Medulla oblongata (tissue), 1 donor: ENCODE data around the gene IMP4.
A peak's percentile ranks its signal among the peaks of the same experiment; 100 is the strongest.
"Not testable (repeated sequence)": the region's sequence is repeated elsewhere in the genome, so short reads cannot be mapped to it uniquely, and the experiment has no call there.

Experiments
- DNase-seq: peaks from one replicate; pipeline ENCODE4 v3.0.0-alpha.2; 2015; ENCODE audit errors: extremely low spot score

Gene IMP4, protein sequence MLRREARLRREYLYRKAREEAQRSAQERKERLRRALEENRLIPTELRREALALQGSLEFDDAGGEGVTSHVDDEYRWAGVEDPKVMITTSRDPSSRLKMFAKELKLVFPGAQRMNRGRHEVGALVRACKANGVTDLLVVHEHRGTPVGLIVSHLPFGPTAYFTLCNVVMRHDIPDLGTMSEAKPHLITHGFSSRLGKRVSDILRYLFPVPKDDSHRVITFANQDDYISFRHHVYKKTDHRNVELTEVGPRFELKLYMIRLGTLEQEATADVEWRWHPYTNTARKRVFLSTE

DNA sequence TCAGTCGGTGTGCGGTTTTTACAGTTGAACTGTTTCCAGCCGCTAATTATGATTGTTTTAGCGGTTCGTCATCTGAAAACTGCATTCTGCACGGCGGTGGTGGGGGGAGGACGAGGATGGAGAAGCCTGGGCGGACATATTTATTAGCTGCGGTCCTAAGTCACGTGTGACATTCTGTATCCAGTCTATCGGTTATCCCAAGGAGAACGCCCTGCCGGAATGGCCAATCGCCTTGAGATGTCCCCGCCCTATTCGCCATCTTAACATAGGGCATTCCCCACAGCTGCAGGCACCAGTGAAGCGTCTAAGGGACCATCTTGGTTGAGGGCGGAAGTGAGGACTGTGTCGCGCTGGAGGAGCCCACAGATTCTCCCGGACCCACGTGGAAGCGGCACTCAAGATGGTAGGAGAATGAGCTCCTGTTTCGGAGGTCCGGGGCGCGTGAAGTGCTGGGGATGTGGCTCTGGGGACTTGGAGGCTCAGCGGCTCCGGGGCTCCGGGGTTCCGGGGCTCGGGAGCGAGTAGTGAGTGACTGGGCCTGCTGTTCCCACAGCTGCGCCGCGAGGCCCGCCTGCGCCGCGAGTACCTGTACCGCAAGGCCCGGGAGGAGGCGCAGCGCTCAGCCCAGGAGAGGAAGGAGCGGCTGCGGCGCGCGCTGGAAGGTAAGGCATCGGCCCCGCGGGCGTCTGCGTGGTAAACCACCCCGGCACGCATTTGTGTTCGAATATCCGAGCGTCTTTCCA lies at the start of gene IMP4:
Gene IMP4 (plus strand): TSS at position 365 of the 743 bp plus-strand sequence. CDS start 36 bp downstream, at position 401.
- peak; percentile 100 for DNase-seq

DNA sequence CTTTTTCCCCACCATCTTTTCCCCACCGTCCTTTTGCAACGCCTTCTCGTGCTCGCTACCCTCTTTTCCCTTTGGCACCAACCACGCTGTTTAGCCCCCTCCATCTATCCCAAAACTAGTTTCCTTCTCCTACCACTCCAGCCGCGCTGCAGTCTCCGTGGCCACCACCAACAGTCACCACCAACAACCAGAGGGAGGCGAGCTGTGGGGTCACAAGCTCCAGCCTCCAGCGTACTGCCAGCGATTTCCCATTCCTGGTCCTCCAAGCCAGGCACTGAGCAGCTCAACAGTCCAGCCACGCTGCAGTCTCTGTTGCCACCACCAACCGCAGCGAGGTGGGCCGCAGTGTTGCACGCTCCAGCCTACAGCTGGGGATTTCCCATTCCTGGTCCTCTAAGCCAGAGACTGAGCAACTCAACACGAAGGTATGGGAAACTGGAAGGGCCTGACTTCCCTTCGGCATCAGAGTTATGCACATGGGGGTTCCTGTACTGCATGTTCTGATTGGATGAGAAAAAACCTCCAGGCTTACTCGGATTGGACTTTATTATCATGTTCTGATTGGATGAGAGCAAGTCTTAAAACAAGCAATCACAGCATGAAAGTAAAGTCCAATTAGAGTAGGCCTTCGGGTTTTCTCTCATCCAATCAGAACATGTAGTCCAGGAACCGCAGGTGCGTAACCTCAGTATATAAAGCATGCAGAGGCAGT lies 42.3 kb upstream of the IMP4 start:
- no peak for DNase-seq

DNA sequence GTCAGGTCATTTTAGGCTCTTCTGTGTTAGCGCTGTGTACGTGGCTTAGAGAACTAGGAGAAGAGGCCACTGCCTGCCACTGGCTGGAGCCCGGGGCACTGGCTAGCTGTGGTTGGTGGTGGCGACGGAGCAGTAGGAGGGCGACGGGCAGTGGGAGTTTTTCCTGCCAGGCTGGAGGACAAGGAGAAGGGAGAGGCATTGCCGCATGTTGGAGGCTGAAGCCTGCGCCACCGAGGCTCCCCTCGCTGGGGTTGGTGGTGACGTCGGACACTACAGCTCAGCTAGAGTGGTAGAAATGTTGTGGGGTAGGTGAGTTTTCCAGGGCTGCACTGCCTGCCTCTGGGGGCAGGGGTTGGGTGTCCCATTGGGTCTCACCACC lies 41.7 kb upstream of the IMP4 start:
- DNase-seq, result no peak

DNA sequence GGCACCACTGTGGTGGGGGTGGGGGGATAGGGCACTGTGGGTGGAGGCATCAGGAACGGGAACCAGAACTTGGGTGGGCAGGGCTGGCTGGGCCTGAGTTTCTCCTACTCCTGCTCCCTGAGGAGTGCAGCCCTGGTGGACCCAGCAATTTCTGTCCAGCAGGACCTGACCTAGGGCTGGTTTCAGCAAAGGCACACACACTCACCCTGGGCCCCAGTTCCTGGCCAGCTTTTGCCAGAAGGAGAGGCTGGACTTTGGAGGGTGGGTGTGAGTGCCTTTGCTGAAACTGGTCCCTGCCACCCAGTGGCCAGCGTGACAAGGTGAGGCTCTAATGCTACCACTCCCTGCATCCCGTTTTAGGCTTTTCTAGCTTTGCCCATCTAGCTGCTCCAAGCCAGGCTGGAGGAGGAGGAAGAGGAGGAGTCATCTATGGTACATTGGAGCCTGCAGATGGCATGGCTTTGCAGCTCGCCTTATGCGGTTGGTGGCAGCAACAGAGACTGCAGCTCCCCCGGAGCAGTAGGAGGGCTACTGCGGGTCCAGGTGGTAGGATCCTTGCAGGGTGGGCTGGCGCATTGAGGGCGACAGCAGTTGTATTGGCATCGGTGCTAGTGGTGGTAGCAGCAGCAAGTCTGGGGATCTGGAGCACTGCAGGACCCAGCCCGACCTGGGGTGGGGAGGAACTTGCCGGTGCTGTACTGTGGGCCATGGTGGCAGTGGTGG lies 40.4 kb upstream of the IMP4 start:
- no peak for DNase-seq

DNA sequence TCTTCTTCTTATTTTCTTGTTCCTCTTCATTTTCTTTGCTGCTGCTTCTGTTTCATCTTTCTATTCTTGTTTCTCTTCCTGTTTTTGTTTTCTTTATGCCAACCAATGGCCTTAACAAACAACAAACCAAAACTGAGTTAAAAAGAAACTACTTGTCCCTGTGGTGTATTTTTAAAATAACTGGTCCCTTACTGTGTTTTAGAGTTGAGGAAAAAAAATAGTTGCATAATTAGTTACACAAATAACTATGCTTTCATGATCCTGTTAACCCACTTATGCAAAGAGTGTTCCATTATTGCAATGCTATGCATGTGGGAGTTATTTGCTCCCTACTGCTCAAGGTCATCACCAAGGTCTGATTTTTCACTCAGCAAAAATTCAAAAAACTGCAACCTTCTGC lies 39.5 kb upstream of the IMP4 start:
- DNase-seq, result no peak

DNA sequence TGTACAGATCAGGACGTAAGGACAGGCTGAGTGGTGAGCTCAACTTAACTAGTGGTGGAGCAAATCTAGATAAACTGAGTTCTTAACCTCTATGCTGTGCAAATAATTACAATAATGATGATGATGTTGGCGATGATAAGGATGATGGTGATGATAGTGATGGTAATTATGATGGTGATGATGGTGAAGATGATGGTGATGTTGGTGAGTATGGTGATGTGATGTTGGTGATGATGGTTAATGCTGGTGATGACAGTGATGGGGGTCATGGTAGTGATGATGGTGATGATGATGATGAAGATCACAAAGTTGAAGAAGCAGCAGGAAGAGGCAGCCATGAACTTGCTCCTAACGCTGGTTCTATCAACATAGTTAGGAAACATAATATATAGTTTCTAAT lies 38.0 kb upstream of the IMP4 start:
- no peak for DNase-seq

DNA sequence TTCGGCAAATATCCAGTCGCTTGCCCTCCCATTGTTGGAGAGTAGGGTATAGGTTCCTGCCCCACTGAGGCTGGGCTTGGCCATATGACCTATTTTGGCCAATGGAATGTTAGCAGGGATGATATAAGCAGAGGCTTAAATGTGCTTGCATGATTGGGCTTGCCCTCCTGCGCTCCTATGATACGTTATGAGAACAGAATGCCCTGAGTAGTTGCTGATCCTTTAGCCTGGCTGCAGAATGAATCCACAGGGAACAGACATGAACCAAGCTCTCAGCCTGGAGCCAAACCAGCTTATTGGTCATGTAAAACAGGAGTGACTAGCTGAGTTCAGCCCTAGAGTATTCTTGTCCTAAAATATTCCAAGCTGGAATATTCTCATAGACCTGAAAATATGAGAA lies 34.8 kb upstream of the IMP4 start:
- no peak for DNase-seq

DNA sequence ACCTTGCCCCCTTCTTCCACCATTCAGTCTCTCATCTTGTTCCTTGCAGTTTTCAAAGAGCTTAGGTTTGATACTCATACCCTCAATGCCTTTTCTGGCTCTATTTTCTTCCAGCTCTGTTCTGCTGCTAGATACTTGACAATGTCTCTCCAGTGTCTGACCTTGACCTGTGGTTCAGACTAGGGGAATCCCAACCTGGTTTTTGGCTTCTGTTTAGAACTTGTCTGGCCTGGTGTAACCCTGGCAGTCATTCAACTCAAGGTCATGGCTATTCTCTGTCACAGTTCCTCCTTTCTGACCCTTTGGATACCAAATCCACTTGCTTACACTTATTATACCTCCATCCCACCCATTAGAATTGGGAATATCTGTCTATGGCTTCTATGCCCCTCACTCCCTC lies 31.8 kb upstream of the IMP4 start:
- no peak for DNase-seq

DNA sequence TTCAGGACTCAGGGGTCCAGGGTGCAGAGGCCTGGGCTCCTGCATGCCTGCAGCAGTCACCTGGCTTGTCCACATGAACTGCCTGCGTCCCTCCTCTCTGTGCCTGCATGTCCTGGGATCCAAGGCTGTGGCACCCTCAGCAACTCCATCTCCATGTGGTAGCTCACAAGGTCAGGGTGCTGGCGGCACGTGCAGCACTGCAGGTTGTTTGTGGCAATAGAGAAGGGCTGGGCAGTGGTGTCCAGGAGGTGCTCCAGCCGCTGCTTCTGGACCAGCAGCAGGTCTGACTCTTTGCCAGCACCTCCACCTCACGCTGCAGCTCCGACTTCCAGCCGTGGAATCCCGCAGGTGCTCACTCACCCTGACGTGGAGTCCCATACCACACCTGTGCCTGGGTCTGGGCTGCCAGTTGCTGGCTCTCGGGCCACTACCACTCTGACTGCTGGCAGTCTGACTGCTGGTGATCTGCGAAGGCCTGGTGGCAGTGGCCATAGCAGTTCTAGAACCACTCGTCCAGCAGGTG lies 28.8 kb upstream of the IMP4 start:
- no peak for DNase-seq

DNA sequence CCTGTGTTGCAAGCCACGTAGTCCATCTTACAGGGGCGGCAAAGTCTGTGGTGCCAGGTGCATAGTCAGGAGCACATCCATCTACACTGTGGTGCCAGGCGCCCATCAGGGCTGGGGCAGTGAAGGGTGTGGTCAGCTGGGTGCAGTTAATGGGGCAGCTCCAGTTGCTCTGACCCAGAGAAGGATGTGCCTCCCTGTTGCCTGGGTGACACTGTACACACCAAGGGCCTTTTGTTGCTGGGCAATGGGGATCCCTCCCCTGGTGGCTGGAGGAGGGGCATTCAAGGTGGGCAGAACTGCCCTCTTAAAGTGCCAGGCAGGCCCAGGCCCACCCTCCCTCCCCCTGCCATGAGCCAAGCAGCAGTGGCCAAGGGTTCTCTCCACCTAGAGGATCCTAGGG lies 28.3 kb upstream of the IMP4 start:
- DNase-seq, result no peak

DNA sequence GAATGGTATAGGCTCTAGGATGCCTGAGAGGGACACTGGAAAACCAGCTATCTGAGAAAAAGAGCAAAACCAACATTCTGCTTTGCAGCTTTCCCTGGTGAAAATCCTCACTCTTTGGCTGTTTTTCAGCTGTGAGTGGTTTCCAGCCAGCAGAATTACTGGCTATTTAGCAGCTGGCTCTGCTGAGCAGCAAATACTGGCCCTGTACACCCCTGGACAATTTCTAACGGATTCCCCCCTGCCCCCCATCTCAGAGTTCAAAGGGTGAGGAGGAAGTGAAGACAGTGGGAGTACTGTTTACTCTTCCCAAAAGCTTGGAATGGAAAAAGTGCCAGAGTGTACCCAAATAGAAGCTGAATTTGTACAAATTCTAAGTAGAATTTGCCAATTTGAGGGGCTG lies 26.1 kb upstream of the IMP4 start:
- peak; percentile 16 for DNase-seq

DNA sequence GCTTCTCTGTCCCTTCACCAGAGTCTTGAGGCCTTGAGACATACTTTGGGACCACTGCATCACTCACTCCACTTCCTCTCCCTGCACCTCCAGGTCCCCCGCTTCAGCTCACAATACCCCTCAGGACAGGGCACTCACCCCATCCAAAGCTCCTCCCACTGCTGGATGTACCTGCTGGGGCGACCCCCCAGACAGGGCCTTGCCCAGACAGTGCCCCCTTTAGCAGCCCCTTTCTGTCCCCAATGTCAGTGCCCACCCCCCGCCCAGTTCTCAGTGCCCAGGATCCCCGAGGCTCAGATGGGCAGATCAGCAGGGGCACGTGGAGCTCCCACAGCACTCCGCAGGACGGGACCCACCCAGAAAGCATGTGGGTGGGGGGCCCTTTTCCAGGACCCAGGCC lies 23.8 kb upstream of the IMP4 start:
- DNase-seq, result no peak

DNA sequence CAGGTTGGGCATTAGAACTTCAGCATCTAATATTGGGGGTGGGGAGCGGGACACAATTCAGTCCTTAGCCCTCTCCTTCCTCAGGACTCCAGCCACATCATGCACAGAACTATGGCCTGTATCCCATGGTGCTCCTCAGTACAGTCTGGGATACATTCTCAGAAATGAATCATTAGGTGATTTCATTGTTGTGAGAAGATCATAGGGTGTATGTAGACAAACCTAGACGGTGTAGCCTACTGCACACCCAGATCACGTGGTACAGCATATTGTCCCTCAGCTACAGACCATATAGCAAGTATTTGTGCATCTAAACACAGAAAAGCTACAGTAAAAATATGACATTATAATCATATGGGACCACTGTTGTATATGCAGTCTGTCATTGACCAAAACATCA lies 23.2 kb upstream of the IMP4 start:
- no peak for DNase-seq

DNA sequence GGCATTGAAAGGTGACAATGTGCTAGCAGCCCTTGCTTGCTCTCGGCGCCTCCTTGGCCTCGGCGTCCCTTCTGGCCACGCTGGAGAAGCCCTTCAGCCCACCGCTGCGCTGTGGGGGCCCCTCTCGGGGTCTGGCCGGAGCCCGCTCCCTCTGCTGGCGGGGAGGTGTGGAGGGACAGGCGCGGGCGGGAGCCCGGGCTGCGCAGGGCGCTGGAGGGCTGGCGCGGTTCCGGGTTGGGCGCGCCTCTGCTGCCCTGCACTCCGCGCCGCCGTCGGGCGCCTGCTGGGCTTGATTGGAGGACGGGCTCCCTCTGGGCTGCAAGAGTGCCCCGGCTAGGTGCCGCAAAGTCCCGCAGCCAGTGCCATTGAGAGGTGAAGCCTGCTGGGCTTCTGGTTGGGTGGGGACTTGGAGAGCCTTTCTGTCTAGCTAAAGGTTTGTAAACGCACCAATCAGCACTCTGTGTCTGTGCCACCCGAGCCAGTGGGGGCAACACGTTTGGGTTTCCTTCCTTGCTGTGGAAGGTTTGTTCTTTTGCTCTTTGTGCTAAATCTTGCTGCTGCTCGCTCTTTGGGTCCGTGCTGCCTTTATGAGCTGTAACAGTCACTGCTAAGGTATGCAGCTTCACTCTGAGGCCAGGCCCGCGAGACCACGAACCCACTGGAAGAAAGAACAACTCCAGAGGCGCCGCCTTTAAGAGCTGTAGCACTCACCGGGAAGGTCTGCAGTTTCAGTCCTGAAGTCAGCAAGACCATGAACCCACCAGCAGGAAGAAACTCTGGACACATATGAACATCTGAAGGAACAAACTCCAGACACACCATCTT lies 14.8 kb upstream of the IMP4 start:
- no peak for DNase-seq

DNA sequence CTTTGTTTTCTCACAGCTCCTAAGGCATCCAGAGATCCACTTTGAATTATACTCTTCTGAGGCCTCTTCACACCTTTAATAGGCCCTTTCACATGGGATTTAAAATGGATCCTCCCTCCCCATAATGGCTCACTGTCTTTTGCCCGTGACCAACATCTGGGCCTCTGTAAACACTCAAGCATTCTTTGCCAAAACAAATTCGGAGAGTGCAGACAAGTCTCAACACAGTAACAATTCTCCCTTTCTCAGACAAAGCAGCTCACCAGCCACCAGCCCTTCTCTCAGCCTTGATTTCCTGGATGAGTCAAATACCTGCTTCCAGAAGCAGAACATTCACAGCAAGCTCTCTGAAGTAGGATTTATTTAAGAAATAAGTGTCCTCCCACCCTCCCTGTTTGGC lies 14.0 kb upstream of the IMP4 start:
- no peak for DNase-seq

DNA sequence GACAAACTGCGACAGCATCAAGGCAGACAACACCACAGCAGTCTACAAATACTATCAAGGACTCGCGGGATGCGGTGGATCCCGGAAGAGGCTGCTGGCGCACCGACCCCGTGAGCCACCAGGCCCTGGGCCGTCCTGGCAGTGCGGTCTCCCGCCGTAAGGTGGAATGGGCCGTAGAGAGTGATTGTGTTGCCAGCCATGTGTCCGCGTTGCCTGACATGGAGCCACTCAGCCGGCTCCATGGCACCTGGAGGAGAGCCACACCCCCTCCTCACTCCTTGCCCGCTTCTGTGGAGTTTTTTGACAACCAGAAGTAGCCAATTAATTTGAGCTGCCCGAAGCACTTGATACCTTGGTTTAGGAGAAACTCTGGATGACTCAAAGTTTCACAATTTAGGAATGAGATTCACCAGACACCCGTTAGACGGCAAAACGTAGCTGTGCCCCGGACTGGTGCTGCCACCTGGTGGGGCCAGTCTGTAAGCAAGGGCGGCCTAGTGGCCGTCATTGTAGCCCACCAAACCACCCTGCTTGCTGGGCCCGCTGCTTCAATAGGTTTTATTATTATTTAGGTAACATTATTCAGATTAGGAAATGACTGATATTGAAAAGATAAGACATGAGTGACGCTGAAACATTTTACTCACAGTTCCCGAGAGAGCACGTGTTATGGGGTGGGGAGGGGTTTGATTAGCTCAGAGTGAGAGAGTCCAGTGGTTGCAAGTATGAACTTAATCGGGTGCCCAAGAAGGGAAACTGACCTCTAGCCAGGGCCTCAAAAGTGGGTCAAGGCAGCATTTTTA lies 10.2 kb upstream of the IMP4 start:
- peak; percentile 65 for DNase-seq

DNA sequence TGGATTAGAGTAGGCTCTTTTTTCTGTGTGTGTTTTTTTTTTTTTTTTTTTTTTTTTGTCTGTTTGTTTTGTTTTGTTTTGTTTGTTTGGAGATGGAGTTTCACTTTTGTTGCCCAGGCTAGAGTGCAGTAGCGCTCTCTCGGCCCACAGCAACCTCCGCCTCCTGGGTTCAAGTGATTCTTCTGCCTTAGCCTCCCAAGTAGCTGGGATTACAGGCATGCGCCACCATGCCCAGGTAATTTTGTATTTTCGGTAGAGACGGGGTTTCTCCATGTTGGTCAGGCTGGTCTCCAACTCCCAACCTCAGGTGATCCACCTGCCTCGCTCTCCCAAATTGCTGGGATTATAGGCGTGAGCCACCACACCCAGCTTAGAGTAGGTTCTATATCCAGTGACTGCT lies 9.4 kb upstream of the IMP4 start:
- DNase-seq, result not testable (repeated sequence)

DNA sequence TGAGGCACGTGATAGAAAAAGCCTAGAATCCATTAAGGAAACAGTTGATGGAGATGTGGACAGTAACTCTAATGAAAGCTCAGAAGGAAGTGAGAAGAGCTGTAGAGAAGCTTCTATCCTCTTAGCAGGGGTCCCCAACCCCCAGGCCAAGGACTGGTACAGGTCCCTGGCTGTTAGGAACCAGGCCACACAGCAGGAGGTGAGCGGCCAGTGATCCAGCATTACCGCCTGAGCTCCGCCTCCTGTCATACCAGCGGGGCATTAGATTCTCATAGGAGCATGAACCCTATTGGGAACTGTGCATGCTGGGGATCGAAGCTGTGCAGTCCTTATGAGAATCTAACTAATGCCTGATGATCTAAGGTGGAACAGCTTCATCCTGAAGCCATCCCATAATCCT lies 8.7 kb upstream of the IMP4 start:
- no peak for DNase-seq

DNA sequence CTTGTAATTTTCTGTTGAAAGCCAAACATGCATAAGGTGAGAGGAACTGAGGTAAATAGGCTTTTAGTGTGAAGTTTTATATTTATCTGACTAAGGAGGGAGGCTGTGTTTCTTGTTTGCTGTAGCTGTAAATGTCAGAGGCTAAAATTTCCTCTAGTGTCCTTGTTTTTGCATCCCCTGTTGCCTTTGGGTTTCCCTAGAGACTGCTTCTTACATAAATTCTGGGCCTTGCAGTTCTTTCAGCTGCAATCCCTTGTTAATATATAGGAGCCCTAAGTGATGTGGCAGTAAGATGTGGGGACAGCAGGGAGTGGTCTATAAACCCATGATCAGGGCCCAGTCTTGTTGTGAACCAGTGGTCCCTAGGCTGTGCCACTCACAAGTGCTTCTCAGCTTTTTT lies 7.5 kb upstream of the IMP4 start:
- DNase-seq, result no peak

DNA sequence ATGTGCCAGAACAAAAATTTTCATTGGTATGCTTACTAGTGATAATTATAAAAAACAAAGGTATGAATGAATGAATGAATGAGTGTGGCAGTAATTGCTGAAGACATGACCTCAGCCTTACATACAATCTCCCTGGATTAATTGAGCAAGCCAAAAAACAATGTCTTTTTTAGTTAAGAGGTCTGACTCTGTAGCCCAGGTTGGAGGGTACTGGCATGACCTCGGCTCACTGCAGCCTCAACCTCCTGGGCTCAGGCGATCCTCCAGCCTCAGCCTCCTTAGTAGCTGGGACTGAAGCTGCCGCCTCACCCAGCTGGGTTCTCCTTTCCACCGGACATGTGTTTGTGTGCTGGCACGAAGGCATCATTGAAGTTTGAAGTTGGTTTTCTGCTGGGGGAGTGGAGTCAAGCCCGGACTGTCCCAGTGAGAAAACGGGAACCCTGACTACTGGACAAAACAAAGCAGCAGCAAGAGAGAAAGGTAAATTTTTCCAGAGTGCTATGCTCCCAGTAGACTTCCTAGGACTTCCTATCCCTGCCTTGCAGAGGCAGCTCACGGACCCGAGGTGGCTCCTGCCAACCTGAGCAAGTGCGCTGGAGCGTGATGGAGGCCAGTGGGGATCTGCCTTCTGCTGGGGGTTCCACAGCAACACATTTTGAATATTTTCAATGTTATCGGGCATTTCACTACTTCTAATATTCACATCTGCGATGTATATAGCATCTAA lies 6.4 kb upstream of the IMP4 start:
- DNase-seq, result no peak
